Measurements from ENCODE around the gene TSEN2. TPM values are rescaled to one million over a fixed set of nuclear protein-coding genes. Genes with fewer than 3 reads are reported as not detected.

The TSEN2 gene
- total and polyA plus RNA-seq, 10 of the 15 experiments (the other 5 are each of a cell fraction or from before 2014, with no cell fraction given), result 17.7 to 32.3 (median 24.3) TPM

- intact Hi-C loops (cut with micrococcal nuclease; ENCODE audit: unreplicated experiment), result no loop called here
Observed at GRCh38 chr3:12486916-12487315, 2.6 kb downstream of the TSEN2 start.

More at GRCh38 chr3:12486916-12487315, 2.6 kb downstream of the TSEN2 start:
- Histone ChIP-seq H3K4me2 (ENCODE audit: control insufficient read depth, insufficient read depth) (no peak overlapping the region), H3K27me3 (replicated peaks in 1 of 2; ENCODE audit: control insufficient read depth in 2 of 2, insufficient read depth in 2 of 2, low read length in 1 of 2) (no peaks in the 10 kb centered on the region), H3K9ac (ENCODE audit: control insufficient read depth, insufficient read depth, low read length) (no peak overlapping the region), H3K27ac (ENCODE audit: control insufficient read depth, insufficient read depth) (no peak overlapping the region), H3K4me3 (no peak overlapping the region), H2AFZ (ENCODE audit: control insufficient read depth, low read depth, low read length) (no peak overlapping the region), H3K79me2 (ENCODE audit: control insufficient read depth, insufficient read depth, low read length) (peaks cover 19% of the 10 kb centered on the region), H3K4me1 (ENCODE audit: control insufficient read depth, insufficient read depth, low read length) (peaks cover 5% of the 10 kb centered on the region; the same call in 1 of the 2 replicates), H3K9me3 (replicated peaks; ENCODE audit: control insufficient read depth, insufficient read depth, low read length) (no peaks in the 10 kb centered on the region), H4K20me1 (ENCODE audit: control insufficient read depth, insufficient read depth) (no peaks in the 10 kb centered on the region), H3K36me3 (ENCODE audit: control insufficient read depth in 2 of 2, insufficient read depth in 2 of 2, low read length in 1 of 2) (no peaks in the 10 kb centered on the region; a peak in 1 of 4 replicates)
- TF ChIP-seq ATF3 (IDR thresholded peaks at IDR 0.05; ENCODE audit: borderline replicate concordance, extremely low read depth, low read depth, low read length) (no peak), CHD1 (IDR thresholded peaks at IDR 0.05; ENCODE audit: low read depth, low read length) (no peak), ZNF207 (IDR thresholded peaks at IDR 0.05; ENCODE audit: borderline replicate concordance) (no peak), POLR2AphosphoS2 (IDR thresholded peaks at IDR 0.05; ENCODE audit: low read depth, low read length) (no peak), E2F4 (IDR thresholded peaks at IDR 0.05; ENCODE audit: low read depth, low read length) (no peak), NFYA (IDR thresholded peaks at IDR 0.05; ENCODE audit: borderline replicate concordance, low read depth, low read length) (no peak)
- RAD21 ChIA-PET (ENCODE audit: unreplicated experiment), result no interaction called here
- BruUV-seq (replicated peaks), result no TSS peak
- SMC1A ChIA-PET (ENCODE audit: uncharacterized antibody, unreplicated experiment), result interaction anchor here (1.4 kb wide), 1 partner anchor 67 kb away, joined by 3 read pairs; no protein-coding TSS in a partner anchor
- CTCF ChIA-PET, result interaction anchor here (0.6 to 4.8 kb wide), 2 partner anchors 9 to 351 kb away, joined by 3 to 40 read pairs; no protein-coding TSS in a partner anchor
- in situ Hi-C loops (cut with MboI), result no loop called here
- ATAC-seq (no peak), FAIRE-seq (no peak), DNase-seq (ENCODE audit: low read depth, low spot score) (no peak)
- POLR2A ChIA-PET, result no interaction called here
- 80% methylated on average over 5 of the region's 5 CpGs for WGBS (ENCODE audit: insufficient coverage, insufficient replicate concordance, low lambda C conversion rate, missing lambda C conversion rate)
